ENCODE data around the gene ZCCHC14. TPM values are rescaled to one million over a fixed set of nuclear protein-coding genes. Genes with fewer than 3 reads are reported as not detected.
"Not testable (repeated sequence)": the region's sequence is repeated elsewhere in the genome, so short reads cannot be mapped to it uniquely, and the experiment has no call there.

Gene ZCCHC14
- total RNA-seq, 4 donors from 2014 or later, result 21.8 to 64.0 (median 28.8) TPM

GRCh38 chr16:87524407-87524806 lies 31.6 kb upstream of the ZCCHC14 start:
- no peak overlapping the region for H3K4me3 ChIP-seq
- no peak for TF ChIP-seq CTCF (IDR thresholded peaks at IDR 0.05)
- TF ChIP-seq EP300 (IDR thresholded peaks at IDR 0.05), result no peak
- TF ChIP-seq POLR2A (IDR thresholded peaks at IDR 0.05), result no peak
- no peak for TF ChIP-seq POLR2AphosphoS5 (IDR thresholded peaks at IDR 0.05)

GRCh38 chr16:87523605-87524004 lies 30.8 kb upstream of the ZCCHC14 start:
- not testable (repeated sequence) for H3K27ac ChIP-seq; H3K4me3 ChIP-seq; H3K4me1 ChIP-seq; H3K36me3 ChIP-seq; DNase-seq (ENCODE audit: low spot score in 2 of 2); H3K27me3 ChIP-seq; H3K9me3 ChIP-seq
- WGBS, result 84% methylated on average over 6 of the region's 6 CpGs

More at GRCh38 chr16:87524407-87524806, 31.6 kb upstream of the ZCCHC14 start:
- WGBS, result 94% methylated on average over 4 of the region's 4 CpGs
- Histone ChIP-seq H3K27ac (no peak overlapping the region), H3K27me3 (no peaks in the 10 kb centered on the region), H3K36me3 (no peaks in the 10 kb centered on the region), H3K4me1 (no peaks in the 10 kb centered on the region), H3K9me3 (no peaks in the 10 kb centered on the region)
- no peak for DNase-seq (ENCODE audit: low spot score in 2 of 2)

- 56% methylated on average over 7 of the region's 7 CpGs for WGBS
- not testable (repeated sequence) for H3K27ac ChIP-seq; DNase-seq (ENCODE audit: low spot score in 2 of 2); H3K27me3 ChIP-seq; H3K9me3 ChIP-seq; H3K36me3 ChIP-seq; H3K4me3 ChIP-seq
- peaks cover 16% of the 10 kb centered on the region for H3K4me1 ChIP-seq
Measured at GRCh38 chr16:87521764-87522163, 28.9 kb upstream of the ZCCHC14 start.

- not testable (repeated sequence) for H3K4me3 ChIP-seq; DNase-seq (ENCODE audit: low spot score in 2 of 2); H3K9me3 ChIP-seq; H3K27me3 ChIP-seq; H3K36me3 ChIP-seq
- Histone ChIP-seq H3K4me1 (peaks cover 16% of the 10 kb centered on the region), H3K27ac (peak overlapping the region; percentile 69)
- 41% methylated on average over 4 of the region's 4 CpGs for WGBS
Measured at GRCh38 chr16:87519170-87519569, 26.3 kb upstream of the ZCCHC14 start.

- Histone ChIP-seq H3K27ac (peak overlapping the region; percentile 69), H3K4me1 (peaks cover 16% of the 10 kb centered on the region), H3K4me3 (peak overlapping the region; percentile 15)
- WGBS, result 71% methylated on average over 5 of the region's 21 CpGs
- not testable (repeated sequence) for H3K36me3 ChIP-seq, H3K9me3 ChIP-seq, H3K27me3 ChIP-seq
- DNase-seq (ENCODE audit: low spot score in 2 of 2), result peak in 1 of 2 donors; percentile 82
Measured at GRCh38 chr16:87518430-87519051, 25.7 kb upstream of the ZCCHC14 start.

GRCh38 chr16:87517610-87518429 lies 25.0 kb upstream of the ZCCHC14 start:
- Histone ChIP-seq H3K4me1 (peaks cover 16% of the 10 kb centered on the region), H3K27ac (peak overlapping the region; percentile 69), H3K4me3 (peak overlapping the region; percentile 15)
- H3K27me3 ChIP-seq, H3K9me3 ChIP-seq, H3K36me3 ChIP-seq: not testable (repeated sequence)
- 48% methylated on average over 13 of the region's 34 CpGs for WGBS
- DNase-seq (ENCODE audit: low spot score in 2 of 2), result peak in 1 of 2 donors; percentile 80

GRCh38 chr16:87516361-87516760 lies 23.5 kb upstream of the ZCCHC14 start:
- H3K36me3 ChIP-seq, result no peaks in the 10 kb centered on the region
- no peak overlapping the region for H3K4me3 ChIP-seq
- no peaks in the 10 kb centered on the region for H3K9me3 ChIP-seq
- TF ChIP-seq EP300 (IDR thresholded peaks at IDR 0.05), result no peak
- TF ChIP-seq POLR2AphosphoS5 (IDR thresholded peaks at IDR 0.05), result no peak
- TF ChIP-seq CTCF (IDR thresholded peaks at IDR 0.05), result no peak
- TF ChIP-seq POLR2A (IDR thresholded peaks at IDR 0.05), result no peak
- no peaks in the 10 kb centered on the region for H3K27me3 ChIP-seq
- H3K4me1 ChIP-seq, result peaks cover 16% of the 10 kb centered on the region
- H3K27ac ChIP-seq, result no peak overlapping the region
- no peak for DNase-seq (ENCODE audit: low spot score in 2 of 2)
- 93% methylated on average over 12 of the region's 12 CpGs for WGBS
